HG02852 (cell line): ENCODE results near the gene MAF.
A peak's percentile ranks its signal among the peaks of the same experiment; 100 is the strongest.

Source experiments
- ATAC-seq: cut with Tn5 transposase; IDR thresholded peaks from one replicate; pipeline ENCODE4 v1.9.1; 2021; ENCODE audit warnings: mild to moderate bottlenecking, moderate library complexity; ENCODE audit not compliant: unreplicated experiment

Gene MAF

DNA sequence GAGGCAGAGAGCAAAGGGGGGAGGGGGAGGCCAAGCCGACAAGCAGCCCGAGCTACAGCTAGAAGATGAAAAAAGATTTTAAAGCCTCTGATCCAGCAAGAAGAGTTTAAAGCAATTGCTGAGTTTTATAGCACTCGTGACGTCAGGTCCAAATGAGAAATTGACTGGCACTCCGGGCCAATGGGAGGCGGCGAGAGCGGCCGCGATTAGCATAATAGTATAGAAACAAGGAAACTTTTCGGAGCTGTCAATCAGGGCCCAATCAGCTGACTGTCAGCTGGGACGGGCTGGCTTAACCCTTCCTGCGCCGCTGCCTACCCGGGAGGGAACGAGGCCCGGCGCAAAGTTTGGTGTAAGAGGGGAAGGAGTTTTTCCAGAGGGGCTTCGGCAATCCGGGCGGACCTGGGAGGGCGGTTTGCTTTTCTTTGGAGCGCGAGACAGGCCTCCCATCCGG lies at the start of gene MAF:
Gene MAF (minus strand): TSS at position 100 of the 454 bp plus-strand sequence. CDS start 835 bp downstream, outside the sequence.
- ATAC-seq, result peak; percentile 67

DNA sequence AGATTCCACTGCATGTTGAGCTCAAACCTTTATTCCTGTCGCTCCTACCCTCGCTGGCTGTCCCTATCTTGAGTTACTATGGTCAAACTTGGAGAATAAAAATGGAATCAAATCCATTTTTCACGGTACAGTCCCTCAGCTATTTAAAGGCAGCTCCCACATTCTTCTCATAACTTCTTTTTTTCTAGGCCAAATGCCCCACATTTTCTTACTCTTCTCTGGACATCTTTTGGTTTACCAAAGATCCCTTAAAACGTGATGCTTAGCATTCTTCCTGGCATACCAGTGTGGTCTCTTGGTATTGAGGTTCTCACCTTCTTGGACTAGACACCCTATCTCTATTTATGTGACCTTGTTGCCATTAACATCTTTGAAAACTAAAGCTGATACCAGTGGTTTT lies 48.3 kb upstream of the MAF start:
- no peak for ATAC-seq

DNA sequence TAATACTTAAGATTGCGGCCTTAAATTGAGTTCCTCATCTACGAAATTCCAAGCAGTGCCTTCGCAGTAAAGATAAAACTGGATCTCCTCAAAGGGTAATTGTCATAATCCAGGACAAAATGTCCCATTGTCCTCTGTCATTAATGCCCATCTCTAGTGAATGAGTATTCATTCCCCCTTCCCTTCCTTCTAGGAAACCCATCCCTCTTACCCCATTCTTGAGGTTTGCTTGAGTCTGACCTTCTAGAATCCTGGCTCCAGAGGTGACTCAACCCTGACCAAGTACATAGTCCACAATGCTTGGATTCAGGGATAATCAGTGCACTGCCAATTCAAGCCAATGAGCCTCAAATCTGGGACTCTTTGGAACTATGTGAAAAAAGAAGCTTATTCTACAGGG lies 47.0 kb upstream of the MAF start:
- ATAC-seq, result no peak

DNA sequence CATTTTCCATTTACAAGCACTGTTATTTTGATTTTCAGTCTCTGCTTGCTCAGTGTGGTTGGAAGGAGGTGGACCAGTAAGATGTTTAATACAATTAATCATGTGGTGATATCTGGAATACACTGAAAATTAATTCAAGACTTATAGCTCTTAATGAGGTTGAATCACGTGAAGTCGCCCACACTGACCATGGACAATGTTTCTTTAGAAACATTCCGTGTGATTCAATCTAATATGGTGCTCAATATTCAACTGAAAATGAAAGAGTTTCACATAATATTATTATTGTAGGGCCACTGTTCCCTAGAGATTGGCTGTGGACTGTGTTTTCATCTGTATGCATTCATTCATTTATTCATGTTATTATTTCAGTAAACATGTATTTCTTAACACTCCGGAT lies 45.2 kb upstream of the MAF start:
- ATAC-seq, result no peak

DNA sequence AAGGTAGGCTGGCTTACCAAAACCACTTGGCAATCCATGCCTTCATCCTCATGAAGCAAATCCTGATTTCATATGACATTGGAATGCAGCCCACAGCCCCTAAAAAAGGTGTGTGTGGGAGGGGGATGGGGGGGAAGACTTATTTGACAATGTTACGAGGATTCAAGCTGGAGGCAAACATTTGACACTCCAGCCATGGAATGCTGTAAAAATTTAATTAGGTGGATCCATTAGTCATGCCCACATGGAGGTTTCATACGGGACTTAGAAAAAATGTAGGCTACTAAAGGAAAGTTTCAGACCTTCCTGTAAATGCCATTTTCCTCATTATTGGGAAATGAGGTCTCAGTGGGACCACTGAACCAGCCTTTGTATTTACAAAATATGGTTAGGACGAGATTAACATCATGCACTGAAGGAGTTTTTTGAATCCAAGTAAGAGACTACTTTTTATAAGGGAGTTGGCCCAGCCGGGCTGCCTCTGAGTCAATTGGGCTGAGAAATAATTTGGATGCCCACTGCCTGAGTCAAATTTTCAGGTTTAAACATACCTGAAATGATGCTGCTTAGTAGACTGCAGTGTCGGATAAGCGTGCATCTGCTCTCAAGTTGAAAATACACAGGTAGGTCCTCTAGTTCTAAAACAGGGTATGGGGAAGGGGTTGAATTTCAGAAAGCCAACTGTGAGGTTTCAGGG lies 44.6 kb upstream of the MAF start:
- ATAC-seq, result no peak

DNA sequence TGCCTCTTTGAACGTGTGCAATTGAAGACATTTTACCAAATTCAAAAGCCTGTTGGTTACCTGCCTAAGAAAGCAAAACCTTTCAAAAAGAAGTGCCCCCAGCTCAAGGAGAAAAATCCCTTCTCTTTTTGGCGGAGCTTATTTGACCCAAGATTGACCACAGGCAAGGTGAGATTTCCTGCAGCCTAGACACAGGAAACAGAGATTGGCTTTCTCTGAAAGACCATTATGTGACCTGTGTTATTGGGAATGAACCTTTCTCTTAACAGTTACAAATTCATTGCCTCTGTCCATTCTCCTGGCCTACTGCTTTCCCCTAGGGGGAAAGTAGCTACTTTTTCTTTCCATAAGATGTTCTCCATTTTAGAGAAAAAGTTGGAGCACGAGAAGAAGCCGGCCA lies 42.1 kb upstream of the MAF start:
- no peak for ATAC-seq

DNA sequence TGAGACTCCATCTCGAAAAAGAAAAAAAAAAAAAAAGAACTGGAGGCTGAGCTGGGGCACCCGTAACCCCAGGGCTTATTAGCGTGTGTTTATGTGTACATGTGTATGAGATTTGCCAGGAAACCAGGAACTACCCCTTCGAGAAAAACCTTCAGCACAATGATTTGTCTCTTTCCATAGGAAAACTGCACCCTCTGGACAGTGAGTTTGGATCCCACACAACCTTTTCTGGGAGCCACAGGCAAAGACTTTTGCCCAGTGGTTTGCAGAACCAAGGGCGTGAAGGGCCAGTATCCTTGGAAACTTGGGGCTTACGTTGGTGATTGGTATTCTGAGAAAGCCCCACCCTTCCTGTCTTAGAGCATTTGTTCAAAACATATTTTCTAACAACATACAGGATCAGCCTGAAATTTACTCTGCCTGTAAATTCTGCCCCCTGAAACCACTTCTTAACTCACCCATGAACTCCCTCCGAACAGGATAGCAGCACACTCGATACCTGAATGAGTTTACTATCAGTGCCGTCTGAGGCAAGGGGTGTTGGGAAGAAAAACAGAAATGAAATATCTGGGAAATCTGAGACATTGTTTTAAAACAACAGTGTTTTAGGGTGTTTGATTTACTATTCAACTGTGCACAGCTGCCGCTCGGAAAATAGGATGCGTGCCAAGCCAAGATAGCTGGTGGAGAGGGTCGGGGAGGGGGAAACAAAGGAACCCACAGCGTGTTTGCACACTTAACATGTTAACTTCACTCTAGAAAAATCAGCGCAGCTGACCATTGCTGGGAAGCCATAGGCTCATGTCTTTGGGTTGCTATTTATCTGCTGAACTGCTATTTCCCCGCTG lies 40.2 kb upstream of the MAF start:
- ATAC-seq, result no peak

DNA sequence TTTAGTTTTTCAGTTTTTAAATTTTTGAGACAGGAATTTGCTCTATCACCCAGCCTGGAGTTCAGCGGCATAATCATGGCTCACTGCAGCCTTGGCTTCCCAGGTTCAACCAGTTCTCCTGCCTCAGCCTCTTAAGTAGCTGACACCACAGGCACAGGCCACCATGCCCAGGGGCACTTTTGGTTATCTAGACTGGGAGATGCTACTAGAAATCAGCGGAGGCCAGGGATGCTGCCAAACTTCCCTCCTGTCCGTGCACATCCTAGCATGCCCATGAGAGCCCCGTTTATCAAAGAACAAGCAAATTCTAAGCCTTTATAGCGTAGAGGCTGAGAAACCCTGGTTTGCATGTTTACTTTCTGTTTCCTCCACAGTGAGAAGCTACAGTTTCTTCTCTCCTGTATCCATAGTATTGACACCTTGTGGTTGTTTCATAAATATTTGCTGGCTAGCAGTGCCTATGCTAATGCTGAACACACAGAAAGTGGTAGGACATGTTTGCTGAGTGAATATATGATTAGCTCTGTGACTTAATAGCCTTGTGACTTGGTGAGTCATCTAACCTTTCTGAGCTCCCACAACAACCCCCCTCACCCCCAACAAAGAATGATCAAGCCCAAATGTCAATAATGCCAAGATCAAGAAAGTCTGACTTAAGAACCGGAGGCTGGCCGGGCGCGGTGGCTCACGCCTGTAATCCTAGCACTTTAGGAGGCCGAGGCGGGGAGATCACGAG lies 39.2 kb upstream of the MAF start:
- ATAC-seq, result no peak

DNA sequence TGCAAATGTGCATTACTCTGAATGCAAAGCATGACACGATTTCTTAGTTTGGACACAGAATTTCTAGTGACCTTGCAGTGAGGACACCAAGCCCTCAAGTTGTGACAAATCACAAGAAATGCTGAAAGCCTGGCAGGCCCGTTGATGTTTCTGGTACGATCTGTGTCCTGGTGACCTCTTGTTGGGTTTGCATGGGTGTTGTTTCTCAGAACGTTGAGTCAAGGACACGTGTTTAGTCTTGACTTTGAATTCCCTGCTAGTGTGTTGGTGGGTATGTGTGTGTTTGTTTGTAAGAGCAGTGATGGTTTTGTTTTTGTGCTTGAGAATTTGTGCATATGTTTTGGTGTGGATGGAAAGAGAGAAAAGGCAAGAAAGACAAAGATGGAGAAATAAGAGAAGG lies 37.8 kb upstream of the MAF start:
- no peak for ATAC-seq

DNA sequence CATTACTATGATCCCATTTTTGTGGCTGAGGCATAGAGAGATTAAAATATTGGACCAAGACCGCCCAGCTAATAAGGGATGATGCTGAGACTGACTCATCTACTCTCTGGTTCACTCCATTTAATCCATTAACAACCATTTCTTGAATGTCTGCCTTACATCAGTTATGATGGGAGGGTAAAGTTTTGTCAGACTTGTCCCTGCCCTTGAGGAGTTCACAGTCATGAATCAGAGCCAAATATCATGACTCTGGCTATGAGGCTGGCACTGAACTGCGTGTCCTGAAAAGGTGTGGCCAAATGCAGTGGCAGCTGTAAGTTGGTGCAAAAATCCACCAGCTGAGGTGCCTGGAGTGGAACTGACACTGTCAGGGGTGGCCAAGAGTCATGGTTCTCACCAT lies 35.0 kb upstream of the MAF start:
- no peak for ATAC-seq

DNA sequence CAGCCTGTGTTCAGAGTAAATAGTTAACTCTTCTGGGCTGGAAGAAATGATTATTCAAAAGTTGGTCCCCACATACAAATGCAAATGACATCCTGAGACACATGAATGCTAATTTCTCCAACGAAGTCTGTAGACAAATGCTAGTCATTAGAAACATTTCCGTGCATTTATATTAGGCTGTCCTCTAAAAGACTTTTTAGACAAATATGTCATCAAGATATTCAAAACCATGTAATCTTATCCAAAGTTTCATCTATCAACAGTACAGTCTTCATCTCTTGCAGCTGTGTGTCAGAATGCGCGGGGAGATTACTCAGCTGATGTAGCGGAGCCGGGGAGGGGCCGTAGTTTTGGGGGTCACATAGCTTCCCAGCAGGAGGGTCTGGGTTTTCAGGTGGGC lies 33.8 kb upstream of the MAF start:
- ATAC-seq, result no peak

DNA sequence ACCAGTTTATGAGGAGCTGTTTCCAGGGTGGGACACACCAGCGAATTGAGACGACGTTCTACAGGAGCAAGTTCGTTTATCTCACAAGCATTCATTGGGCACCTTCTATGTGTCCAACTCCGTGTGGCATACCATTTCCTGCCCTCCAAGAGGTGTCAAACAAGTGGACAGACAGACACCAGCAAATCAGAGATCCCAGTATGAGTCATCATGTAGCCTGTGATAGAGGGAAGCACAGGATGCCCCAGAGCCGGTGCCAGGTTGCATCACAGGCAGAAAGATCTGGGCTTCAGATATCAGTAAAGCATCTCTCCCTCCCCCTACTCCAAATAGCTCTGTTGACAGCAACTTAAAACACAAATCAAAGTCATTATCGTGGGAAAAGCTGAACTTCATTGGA lies 31.8 kb upstream of the MAF start:
- no peak for ATAC-seq

DNA sequence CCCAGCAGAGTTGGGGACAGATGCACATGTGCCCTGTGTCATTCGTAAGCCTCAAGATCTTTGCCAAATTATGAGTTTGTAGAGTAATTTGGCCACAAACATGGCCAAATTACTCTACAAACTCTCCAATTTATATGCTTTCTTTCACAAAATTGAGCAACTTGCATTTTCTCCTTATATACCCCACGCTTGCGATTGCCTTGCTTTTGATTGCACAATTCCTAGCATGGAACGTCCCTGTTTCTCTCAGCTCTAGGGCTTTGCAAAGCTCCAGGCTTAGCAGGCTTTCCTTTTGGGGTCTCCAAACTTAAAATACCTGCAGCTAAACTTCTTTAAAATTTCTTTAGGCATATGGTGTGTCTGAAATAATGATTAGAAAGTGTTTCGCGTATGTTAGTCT lies 28.5 kb upstream of the MAF start:
- ATAC-seq, result no peak

DNA sequence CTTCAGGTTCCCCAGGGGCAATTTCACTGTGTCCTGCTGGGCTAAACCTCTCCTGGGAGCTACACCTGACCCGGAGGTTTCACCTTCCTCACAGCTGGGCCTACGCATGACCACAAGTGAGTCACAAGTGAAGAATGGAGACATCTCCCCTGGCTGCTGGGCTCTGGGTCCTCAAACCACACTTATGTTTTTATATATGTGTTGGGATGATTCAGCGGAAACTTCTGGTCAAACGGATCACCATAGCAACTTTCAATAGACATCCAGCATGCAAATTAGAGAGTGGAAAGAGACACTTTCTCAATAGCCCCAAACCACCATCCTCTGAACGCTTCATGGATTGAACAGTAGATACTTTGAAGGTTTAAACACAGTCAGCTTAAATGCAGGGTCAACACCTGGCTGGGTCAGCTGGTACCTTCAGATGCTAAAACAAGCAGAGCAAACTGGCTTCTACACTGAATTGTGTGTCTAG lies 28.0 kb upstream of the MAF start:
- peak; percentile 90 for ATAC-seq

DNA sequence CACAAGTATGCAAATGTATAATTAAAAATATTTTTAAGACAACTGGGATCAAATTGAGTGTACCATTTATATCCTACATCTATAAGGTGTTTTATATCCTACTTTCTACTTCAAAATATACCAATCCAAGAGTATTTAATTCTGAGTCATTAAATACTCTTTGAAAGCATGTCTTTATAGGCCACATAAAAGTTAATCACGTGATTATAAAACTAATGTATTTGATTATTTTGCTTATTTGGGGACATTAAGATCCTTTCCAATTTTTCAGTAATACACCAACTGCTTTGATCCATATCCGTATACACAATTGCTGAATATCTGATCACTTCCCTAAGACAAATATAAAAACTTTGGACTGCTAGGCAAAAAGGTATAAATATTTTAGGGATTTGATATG lies 26.6 kb upstream of the MAF start:
- ATAC-seq, result no peak

DNA sequence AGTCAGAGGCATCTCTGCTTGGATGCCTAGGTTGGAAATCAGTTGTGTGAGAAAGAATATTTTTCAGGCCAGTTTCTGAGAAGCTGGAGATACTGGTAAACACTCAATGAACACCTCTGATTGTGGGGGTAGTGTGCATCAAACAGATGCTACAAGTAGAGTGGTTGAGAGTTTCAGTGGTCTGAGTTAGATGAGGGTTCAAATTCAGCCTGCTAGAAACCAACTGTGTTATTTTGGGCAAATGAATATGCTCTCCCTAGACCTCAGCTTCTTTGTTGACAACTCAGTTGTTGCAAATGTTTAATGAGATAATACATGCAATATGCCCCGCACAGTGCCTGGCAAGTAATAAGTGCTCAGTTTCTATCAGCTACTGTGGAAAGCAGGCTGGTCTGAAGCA lies 25.2 kb upstream of the MAF start:
- ATAC-seq, result no peak

DNA sequence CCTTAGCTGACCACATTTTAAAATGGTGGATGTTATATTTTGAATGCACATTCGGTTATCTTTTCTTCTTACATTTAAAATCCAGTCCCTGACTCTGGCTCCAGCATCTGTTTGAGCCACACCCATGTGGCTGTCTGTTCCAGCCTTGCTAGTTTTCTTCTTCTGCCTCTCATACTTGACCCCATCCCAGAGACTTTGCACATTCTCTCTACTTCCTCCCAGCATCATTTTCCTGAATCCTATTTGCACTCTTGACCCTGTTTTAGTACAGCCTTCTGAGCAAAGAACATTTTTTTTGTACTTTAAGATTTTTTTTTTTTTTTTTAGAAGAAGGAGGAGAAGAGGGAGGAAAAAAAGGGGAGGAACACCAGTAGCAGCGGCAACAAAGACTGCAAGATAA lies 23.3 kb upstream of the MAF start:
- ATAC-seq, result no peak

DNA sequence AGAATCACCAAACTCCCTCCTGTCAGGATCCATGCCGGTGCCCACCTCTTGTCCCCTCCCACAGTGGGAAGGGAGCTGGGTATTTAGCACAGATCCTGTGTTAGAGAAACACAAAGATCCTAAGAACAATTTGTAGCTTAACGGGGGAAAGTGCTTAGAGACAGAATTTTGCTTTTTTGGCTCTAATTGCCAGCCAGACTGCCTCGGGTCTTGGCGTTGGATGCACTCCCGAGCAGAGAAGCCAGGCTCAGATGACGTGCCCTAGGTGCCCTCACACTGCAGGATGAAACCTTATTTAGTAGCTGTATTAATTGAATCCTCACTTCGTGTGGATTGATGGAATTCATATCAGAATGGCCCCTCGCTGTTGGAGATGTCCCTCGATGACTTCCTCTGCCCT lies 22.5 kb upstream of the MAF start:
- no peak for ATAC-seq

DNA sequence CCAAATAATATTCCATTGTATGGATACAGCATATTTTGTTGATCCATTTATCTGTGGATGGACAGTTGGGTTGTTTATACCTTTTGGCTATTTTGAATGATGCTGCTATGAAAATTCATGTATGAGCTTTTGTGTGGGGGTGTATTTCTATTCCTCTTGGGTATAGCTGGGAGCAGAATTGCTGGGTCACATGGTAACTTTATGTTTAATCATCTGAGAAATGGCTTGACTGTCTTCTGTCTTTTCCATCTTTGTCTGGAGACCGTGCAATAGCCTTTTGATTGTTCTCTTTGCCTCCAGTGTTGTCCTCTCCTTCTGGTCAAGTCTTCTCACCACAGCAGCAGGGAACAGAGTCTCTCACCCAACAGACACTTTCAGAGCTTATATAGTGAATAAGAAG lies 20.5 kb upstream of the MAF start:
- no peak for ATAC-seq

DNA sequence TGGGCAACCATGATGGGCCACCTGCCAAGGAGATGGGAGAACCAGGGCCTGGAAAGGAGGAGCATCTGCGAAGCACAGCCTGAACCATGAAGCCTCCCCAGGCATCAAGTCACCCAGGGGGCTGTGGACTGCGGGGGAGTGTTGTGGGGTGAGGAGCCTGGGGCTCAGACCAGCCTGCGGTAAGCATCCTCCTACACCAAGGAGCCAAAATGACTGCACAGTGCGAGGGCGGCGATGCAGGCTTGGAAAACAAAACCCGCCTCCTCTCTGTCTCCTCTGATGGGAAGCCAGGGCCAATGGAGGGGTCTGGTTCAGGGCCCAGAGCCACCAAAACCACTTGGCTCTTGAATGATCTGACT lies 18.1 kb upstream of the MAF start:
- ATAC-seq, result no peak

DNA sequence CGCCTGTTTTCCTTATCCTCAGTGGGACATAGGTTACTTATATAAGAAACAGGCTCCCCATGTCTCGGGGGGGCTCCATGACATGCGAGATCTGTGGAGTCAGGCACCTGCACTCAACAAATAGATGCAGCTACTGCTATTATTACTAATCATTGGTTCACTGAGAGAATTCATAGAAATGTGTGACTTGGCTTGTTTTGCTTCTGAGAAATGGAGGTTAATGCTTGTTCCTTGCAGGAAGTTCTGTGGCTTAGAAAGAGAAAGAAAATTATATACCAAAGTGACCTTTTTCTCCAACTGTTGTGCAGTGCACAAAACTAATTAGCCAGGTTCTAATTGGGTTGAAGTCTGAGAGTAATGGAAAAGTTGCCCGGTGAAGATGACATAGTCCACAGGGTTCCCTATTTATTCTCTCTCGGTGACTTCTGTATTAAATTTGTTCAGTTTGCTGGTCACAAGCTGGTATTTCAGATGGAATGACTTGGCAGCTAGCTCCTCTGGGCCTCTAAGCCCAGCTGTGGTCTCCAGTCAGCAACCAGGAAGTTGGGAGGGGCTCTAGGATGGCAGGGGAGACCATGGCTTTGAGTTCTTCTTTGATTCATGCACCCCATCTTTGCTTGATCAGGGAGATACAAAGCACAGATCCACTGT lies 17.6 kb upstream of the MAF start:
- no peak for ATAC-seq
